Activated gamma-delta T cell (primary cell): ENCODE data around the gene CIAPIN1.
"Not testable (repeated sequence)": the region's sequence is repeated elsewhere in the genome, so short reads cannot be mapped to it uniquely, and the experiment has no call there.

Experiments used
- DNase-seq: peaks from one replicate; lab custom pipeline; 2025; lab: John Stamatoyannopoulos, UW

The CIAPIN1 gene

DNA sequence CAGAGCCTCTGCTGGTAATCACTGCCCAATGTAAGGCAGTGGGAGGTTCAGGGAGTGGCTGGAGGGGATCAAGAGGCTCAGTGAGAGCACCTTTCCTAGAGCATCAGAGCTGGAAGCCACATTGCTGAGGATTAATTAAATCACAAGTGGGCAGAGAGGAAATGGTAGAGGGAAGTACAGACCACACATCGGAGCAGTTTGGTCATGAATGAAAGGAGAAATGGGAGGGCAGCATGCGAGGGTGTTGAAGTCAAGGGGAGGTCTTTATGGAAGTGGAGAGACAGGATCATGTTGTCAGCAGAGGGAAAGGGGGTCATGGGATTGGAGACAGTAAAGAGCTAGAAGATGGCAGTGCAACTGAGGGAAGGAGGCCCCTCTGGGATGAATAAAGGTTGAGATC, 40.3 kb downstream of the CIAPIN1 start:
- no peak for DNase-seq

DNA sequence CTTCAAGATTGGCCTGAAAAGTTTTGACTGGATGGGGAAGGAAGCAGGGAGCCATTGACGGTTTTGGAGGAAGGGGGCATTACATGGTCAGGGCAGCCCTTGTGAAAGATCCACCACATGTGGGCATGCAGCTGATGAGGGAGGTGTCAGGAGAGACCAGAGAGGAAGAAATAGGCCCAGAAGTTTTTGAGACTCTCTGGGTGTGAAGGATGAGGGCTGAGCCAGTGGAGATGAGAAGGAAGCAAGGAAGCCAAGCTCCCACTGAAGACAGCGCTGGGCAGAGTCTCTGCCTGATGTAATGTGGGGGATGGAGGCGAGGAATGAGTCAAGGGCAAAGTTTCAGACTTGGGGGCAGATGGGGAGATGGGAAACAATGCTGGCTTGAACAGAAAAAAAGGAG, 42.1 kb downstream of the CIAPIN1 start:
- DNase-seq: no peak

GRCh38 chr16:57403965-57404817, 43.0 kb downstream of the CIAPIN1 start, which contains the start of gene CCL17:
CCL17 (plus strand) TSS chr16:57404767; CDS start chr16:57413933, 9,166 bp downstream.
- no peak for DNase-seq

- DNase-seq: no peak
These were observed 45.1 kb downstream of the CIAPIN1 start for GRCh38 chr16:57401943-57402640.

DNA sequence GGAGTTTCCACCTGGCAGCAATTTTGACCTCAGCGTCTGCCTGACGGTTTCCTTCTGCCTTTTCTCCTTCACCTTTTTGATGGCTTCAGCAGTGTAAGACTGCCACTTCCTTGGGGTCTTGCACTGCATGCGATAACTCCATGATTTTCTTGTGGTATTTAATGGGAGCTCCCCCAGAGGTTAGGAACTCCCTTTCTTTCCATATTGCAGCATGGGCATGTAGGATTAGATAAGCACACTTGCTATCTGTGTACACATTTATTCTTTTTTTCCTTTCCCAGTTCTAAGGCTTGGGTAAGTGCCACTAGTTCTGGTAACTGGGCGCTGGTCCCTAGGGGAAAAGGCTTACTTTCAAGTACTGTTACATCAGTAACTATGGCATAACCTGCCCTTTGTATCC, 49.7 kb downstream of the CIAPIN1 start:
- DNase-seq: not testable (repeated sequence)

DNA sequence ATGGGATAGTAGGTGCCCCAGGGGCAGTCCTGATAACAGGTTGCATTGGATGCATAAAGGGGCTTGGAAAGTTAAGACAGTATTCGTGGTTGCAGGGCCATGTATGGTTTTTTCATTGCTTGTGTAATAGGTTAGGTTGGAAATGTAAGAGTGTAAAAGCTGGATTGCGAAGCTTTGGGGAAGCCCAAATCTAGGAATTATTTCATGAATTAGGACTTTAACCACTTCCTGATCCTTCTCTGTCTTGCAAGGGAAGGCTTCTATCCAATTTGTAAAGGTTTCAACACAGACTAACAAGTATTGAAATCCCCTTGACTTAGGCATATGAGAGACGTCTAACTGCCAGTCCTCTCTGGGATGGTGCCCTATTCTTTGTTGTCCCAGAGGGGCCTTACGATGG, 50.4 kb downstream of the CIAPIN1 start:
- no peak for DNase-seq

GRCh38 chr16:57395026-57395425, 52.2 kb downstream of the CIAPIN1 start:
- DNase-seq: no peak

DNA sequence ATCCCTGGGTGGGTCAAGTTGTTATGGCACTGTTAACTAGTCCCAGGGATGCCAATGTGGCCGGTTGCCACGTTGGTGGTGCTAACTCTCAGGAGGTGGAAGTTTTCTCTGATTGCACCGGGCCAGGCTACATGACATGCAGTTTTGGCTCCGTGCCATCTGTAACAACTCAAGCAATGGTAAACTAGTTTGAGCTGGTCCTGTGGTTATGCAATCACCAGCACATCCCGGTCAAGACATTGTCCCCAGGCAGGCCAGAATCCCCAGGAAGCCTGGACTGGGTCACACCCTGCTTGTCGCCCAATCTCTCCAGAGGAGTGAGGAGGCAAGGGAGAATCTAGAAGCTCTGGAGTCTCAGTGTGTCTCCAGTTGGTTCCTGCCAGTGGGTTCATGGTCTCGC, 52.7 kb downstream of the CIAPIN1 start:
- DNase-seq: no peak

DNA sequence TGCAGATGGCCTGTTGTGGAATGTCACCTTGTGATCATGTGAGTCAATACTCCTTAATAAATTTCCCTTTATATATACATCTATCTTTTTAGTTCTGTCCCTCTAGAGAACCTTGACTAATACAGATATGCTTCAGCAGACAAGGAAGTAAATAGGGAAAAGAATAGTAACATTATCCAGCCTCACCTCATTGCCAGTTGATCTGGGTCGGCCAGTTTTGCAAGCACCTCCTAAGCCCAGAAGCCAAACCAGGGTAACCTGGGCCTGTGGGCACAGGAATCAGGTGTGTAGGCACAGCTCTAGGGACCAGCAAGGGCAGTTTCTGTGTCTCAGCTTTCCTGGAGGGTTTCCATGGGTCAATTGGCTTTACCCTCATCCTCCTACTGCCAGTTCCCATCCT, 54.5 kb downstream of the CIAPIN1 start:
- DNase-seq: no peak

GRCh38 chr16:57391708-57392107, 55.5 kb downstream of the CIAPIN1 start:
- no peak for DNase-seq

DNA sequence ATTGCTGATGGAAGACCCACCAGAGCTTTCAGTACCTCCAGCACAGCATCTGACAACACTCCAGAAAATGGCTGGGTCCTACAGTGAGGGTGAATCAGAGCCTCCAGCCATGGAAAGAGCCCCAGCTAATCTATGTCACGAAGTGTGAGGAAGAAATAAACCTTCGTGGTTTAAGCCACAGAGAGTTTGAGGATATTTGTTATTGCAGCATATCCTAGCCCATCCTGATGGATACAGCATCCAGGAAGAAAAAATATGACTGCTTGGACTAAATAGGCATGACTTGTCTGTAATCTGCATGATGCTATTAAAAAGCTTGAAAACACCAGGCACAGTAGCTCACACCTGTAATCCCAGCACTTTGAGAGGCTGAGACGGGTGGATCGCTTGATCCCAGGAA, 55.9 kb downstream of the CIAPIN1 start:
- DNase-seq: no peak

- no peak for DNase-seq
These were observed 56.4 kb downstream of the CIAPIN1 start for GRCh38 chr16:57390636-57391295.

GRCh38 chr16:57389087-57389468, 58.1 kb downstream of the CIAPIN1 start:
- DNase-seq: no peak

GRCh38 chr16:57388359-57389086, 58.7 kb downstream of the CIAPIN1 start:
- no peak for DNase-seq

GRCh38 chr16:57387598-57388354, 59.4 kb downstream of the CIAPIN1 start:
- no peak for DNase-seq

DNA sequence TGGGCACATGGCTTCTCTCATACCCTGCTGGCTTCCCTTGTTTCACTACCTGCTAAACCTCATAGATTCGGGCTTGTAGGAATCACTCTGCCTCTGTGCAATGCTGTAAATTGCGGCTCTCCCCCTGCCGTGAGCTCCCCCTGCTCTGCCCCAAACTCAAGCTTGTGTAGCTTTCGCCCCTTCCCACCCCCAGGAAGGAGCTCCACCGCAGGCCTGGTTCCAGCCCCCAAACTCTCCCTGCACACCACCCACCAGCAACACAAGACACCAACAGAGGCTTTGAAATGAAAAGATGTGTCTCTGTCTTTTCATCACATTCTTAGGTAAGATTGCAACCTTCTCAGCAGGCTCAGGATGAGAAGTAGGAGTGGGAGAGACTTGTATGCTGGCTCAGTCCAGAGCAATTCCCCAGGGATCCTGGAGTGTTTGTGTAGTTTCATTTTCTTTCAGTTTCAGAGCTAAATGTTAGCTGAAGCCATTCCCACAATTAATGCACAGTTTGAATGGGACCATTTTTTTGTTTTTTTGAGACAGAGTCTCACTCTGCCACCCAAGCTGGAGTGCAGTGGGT, 60.7 kb downstream of the CIAPIN1 start:
- DNase-seq: no peak

GRCh38 chr16:57385083-57385482, 62.1 kb downstream of the CIAPIN1 start:
- DNase-seq: no peak

- no peak for DNase-seq
These were observed 62.7 kb downstream of the CIAPIN1 start for GRCh38 chr16:57384248-57385070.

DNA sequence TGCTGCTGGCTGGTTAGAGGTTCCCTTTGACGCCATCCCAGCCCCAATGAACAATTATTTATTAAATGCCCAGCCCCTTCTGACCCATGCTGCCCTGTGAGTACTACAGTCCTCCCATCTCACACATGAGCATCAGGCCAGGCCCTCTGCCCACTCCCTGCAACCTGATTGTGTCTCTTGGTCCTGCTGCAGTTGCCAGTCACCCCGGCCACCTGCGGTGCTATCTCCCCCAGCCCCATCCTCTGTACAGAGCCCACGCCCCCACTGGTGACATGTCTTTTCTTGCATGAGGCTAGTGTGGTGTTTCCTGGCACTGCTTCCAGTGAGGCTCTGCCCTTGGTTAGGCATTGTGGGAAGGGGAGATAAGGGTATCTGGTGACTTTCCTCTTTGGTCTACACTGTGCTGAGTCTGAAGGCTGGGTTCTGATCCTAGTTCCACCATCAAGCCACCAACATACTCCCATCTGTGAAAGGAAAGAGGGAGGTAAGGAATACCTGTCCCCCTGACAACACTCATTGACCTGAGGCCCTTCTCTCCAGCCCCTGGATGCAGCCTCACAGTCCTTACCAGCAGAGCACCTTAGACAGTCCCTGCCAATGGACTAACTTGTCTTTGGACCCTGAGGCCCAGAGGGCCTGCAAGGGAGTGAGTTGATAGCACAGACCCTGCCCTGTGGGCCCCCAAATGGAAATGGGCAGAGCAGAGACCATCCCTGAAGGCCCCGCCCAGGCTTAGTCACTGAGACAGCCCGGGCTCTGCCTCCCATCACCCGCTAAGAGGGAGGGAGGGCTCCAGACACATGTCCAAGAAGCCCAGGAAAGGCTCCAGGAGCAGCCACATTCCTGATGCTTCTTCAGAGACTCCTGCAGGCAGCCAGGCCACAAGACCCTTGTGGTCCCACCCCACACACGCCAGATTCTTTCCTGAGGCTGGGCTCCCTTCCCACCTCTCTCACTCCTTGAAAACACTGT, 63.6 kb downstream of the CIAPIN1 start:
- DNase-seq: no peak
